ENCODE data around the gene RBM5. TPM values are rescaled to one million over a fixed set of nuclear protein-coding genes. Genes with fewer than 3 reads are reported as not detected.

The RBM5 gene
- polyA plus RNA-seq, 2 of the 4 experiments (the other 2 are of a cell fraction): 78.9 to 123 TPM

GRCh38 chr3:50153782-50154475, 65.2 kb downstream of the RBM5 start:
- H3K9me3 ChIP-seq: no peaks in the 10 kb centered on the region
- TF ChIP-seq JUNB (IDR thresholded peaks at IDR 0.05) (no peak), ZFP36 (IDR thresholded peaks at IDR 0.05; ENCODE audit: borderline replicate concordance, partially characterized antibody) (no peak), RNF2 (IDR thresholded peaks at IDR 0.05; ENCODE audit: borderline replicate concordance, low read depth) (no peak), HDAC2 (IDR thresholded peaks at IDR 0.05) (no peak), PHF8 (IDR thresholded peaks at IDR 0.05; ENCODE audit: borderline replicate concordance, low read depth) (no peak), CEBPB (IDR thresholded peaks at IDR 0.05) (no peak), POLR2A (IDR thresholded peaks at IDR 0.05; ENCODE audit: low read length) (no peak), RCOR1 (IDR thresholded peaks at IDR 0.05; ENCODE audit: low read depth, low read length) (no peak), RFX5 (IDR thresholded peaks at IDR 0.05) (no peak), E2F6 (IDR thresholded peaks at IDR 0.05; ENCODE audit: borderline replicate concordance, low read depth) (no peak), FOSB (CRISPR knock-in tag; IDR thresholded peaks at IDR 0.05) (no peak), CHD4 (IDR thresholded peaks at IDR 0.05; ENCODE audit: borderline replicate concordance) (no peak), HEYL (CRISPR knock-in tag; IDR thresholded peaks at IDR 0.05) (no peak), NR3C1 (IDR thresholded peaks at IDR 0.05) (no peak), NPAS2 (CRISPR knock-in tag; IDR thresholded peaks at IDR 0.05; ENCODE audit: borderline replicate concordance) (no peak), KDM5A (IDR thresholded peaks at IDR 0.05) (no peak)
- TF ChIP-seq, protein P1, sequence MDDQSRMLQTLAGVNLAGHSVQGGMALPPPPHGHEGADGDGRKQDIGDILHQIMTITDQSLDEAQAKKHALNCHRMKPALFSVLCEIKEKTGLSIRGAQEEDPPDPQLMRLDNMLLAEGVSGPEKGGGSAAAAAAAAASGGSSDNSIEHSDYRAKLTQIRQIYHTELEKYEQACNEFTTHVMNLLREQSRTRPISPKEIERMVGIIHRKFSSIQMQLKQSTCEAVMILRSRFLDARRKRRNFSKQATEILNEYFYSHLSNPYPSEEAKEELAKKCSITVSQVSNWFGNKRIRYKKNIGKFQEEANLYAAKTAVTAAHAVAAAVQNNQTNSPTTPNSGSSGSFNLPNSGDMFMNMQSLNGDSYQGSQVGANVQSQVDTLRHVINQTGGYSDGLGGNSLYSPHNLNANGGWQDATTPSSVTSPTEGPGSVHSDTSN (IDR thresholded peaks at IDR 0.05): no peak
- TF ChIP-seq, protein P2, sequence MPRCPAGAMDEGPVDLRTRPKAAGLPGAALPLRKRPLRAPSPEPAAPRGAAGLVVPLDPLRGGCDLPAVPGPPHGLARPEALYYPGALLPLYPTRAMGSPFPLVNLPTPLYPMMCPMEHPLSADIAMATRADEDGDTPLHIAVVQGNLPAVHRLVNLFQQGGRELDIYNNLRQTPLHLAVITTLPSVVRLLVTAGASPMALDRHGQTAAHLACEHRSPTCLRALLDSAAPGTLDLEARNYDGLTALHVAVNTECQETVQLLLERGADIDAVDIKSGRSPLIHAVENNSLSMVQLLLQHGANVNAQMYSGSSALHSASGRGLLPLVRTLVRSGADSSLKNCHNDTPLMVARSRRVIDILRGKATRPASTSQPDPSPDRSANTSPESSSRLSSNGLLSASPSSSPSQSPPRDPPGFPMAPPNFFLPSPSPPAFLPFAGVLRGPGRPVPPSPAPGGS (IDR thresholded peaks at IDR 0.05): no peak
- ATAC-seq: no peak
- no peak overlapping the region for H3K27ac ChIP-seq
- H3K4me2 ChIP-seq: peak overlapping the region; percentile 94
- no peak for FAIRE-seq
- DNase-seq (ENCODE audit: low read depth in 1 of 2, low spot score in 1 of 2): no peak
- CTCF ChIA-PET: interaction anchor here (0.7 to 1.7 kb wide), 5 partner anchors 9 to 38 kb away, joined by 3 to 5 read pairs (median 3); no protein-coding TSS in a partner anchor
- POLR2A ChIA-PET: no interaction called here
- peak overlapping the region; percentile 74 for H3K4me3 ChIP-seq
- H3K4me1 ChIP-seq: peaks cover 29% of the 10 kb centered on the region
- WGBS (ENCODE audit: missing lambda C conversion rate): 40% methylated on average over 9 of the region's 9 CpGs

DNA sequence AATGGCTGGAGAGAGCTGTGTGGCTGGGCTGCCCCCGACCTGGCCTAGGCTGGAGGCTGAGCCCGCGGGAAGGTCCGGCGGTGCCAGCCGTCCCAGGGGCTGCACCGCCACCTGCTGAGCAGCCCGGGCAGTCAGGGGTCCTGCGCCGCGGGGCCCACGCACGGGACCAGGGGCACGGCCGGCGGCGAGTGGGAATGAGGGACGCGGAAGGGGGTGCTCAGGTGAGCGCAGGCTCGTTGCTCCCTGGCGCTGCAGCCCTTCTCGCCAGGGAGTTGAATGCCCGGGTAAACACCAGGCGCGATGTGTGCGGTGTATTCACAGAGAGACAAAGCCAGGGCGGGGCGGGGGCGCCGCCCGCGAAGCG, 65.7 kb downstream of the RBM5 start:
- ATAC-seq (peak; percentile 45 to 62), DNase-seq (ENCODE audit: low read depth in 1 of 2, low spot score in 1 of 2) (peak in 1 of 2 experiments; percentile 48), FAIRE-seq (no peak)
- Histone ChIP-seq H3K4me1 (peaks cover 34% of the 10 kb centered on the region), H3K4me2 (peak overlapping the region; percentile 94), H3K4me3 (peak overlapping the region; percentile 74), H3K9me3 (no peaks in the 10 kb centered on the region), H3K27ac (peak overlapping the region in 1 of 2 experiments; percentile 85; a peak in 2 of 6 replicates)
- TF ChIP-seq RAD21 (conservative IDR thresholded peaks at IDR 0.05 in 1 of 2, IDR thresholded peaks at IDR 0.05 in 1 of 2): peak in 1 of 2 experiments; percentile 26; a peak in 2 of 5 replicates
- peak; percentile 20; the same call in 1 of the 3 replicates for TF ChIP-seq CTCF (IDR thresholded peaks at IDR 0.05)
- TF ChIP-seq ZNF302 (CRISPR knock-in tag; IDR thresholded peaks at IDR 0.05): no peak
- TF ChIP-seq RNF2 (IDR thresholded peaks at IDR 0.05; ENCODE audit: borderline replicate concordance, low read depth): no peak
- TF ChIP-seq CBX2 (IDR thresholded peaks at IDR 0.05; ENCODE audit: borderline replicate concordance, low read depth): no peak
- no peak for TF ChIP-seq EP300 (IDR thresholded peaks at IDR 0.05)
- WGBS (ENCODE audit: missing lambda C conversion rate): no CpG with 5 or more reads among the region's 34 CpGs
- CTCF ChIA-PET: interaction anchor here (1.0 kb wide), 1 partner anchor 35 kb away, joined by 3 read pairs; no protein-coding TSS in a partner anchor
- POLR2A ChIA-PET: no interaction called here
